HepG2 (cell line): Measurements from ENCODE around the gene CFAP210. TPM values are rescaled to one million over a fixed set of nuclear protein-coding genes. Genes with fewer than 3 reads are reported as not detected.

Experiments used
- ATAC-seq: fragments of 200-7000 bp; cut with Tn5 transposase; 3 replicates; pipeline ENCODE4 v1.9.1; 2020; ENCODE audit warnings: mild to moderate bottlenecking, moderate library complexity
- BruUV-seq: library from RNA; stranded (reverse); fragments of 400-500 nt; replicated peaks from 2 replicates; lab custom pipeline; 2021; lab: Mats Ljungman, UMichigan
- CTCF ChIA-PET: fragments of 300-600 bp; formaldehyde crosslinking; extraction: SDS; loops from one replicate; lab custom pipeline; 2021; ENCODE audit warnings: low total read pairs, inconsistent platforms, low intra/inter-chr PET ratio; lab: Yijun Ruan, JAX
- POLR2A ChIA-PET: fragments of 350-600 bp; sonication (Branson Sonifier 250); formaldehyde crosslinking; loops from one replicate; lab custom pipeline; 2020; ENCODE audit warnings: antibody characterized with exemption, inconsistent platforms; lab: Yijun Ruan, JAX
- DNase-seq: peaks from one replicate; pipeline ENCODE4 v3.0.0-alpha.2; 2015; ENCODE audit warnings: low spot score
- FAIRE-seq: peaks from 3 replicates; lab custom pipeline; 2011; peaks lifted over from hg19 to GRCh38; lab: Jason Lieb, UNC
- H2AFZ ChIP-seq: one replicate; pipeline ENCODE4 v1.6.1; 2011; ENCODE audit warnings: low read length, inconsistent platforms
- H3K27ac ChIP-seq: fragments of 300-600 bp; 3 replicates; pipeline ENCODE4 v1.8.0; 2011; ENCODE audit warnings: mixed run types, mild to moderate bottlenecking, mixed read lengths, low read length, inconsistent platforms; ENCODE audit not compliant: insufficient read depth; ENCODE audit errors: extremely low read length
- H3K27me3 ChIP-seq, 2 experiments: fragments of 200-600 bp in 1 of 2; 2 replicates in 1 of 2; 3 replicates in 1 of 2; pipeline versions ENCODE4 v1.6.0 to v1.8.0; 2011; ENCODE audit warnings: low read length in 2 of 2, mild to moderate bottlenecking in 2 of 2, moderate library complexity in 2 of 2, inconsistent platforms in 1 of 2; ENCODE audit not compliant: insufficient read depth in 2 of 2, control insufficient read depth in 1 of 2
- H3K36me3 ChIP-seq, 2 experiments: fragments of 200-600 bp in 1 of 2; replicated peaks in 1 of 2; 2 replicates in 1 of 2; 3 replicates in 1 of 2; pipeline versions ENCODE4 v1.5.1 to v1.8.0; 2011; ENCODE audit warnings: low read length in 2 of 2, inconsistent platforms in 1 of 2; ENCODE audit not compliant: insufficient read depth in 2 of 2, control insufficient read depth in 1 of 2
- H3K4me1 ChIP-seq: 2 replicates; pipeline ENCODE4 v1.5.1; 2012; ENCODE audit warnings: low read length, inconsistent platforms; ENCODE audit not compliant: insufficient read depth
- H3K4me2 ChIP-seq: 2 replicates; pipeline ENCODE4 v1.6.0; 2011; ENCODE audit warnings: low read depth, low read length, inconsistent platforms
- H3K4me3 ChIP-seq, 3 experiments: fragments of 200-600 bp in 1 of 3; sonication (generic), shearing (Covaris generic) in 1 of 3; replicated peaks in 1 of 3; 2 replicates each; pipeline ENCODE4 v1.5.1; 2011 to 2016; ENCODE audit warnings: low read length in 3 of 3, inconsistent platforms in 2 of 3, low read depth in 2 of 3, mild to moderate bottlenecking in 2 of 3, control low read depth in 1 of 3, mixed read lengths in 1 of 3; ENCODE audit not compliant: insufficient read depth in 1 of 3
- H3K79me2 ChIP-seq: one replicate; pipeline ENCODE4 v1.6.1; 2011; ENCODE audit warnings: low read length, inconsistent platforms; ENCODE audit not compliant: insufficient read depth
- H3K9ac ChIP-seq: 2 replicates; pipeline ENCODE4 v1.6.0; 2011; ENCODE audit warnings: mild to moderate bottlenecking, low read depth, low read length, inconsistent platforms; ENCODE audit not compliant: insufficient read depth
- H3K9me3 ChIP-seq: 2 replicates; pipeline ENCODE4 v1.5.1; 2012; ENCODE audit warnings: mild to moderate bottlenecking, low read length
- H4K20me1 ChIP-seq: 2 replicates; pipeline ENCODE4 v1.6.0; 2011; ENCODE audit warnings: inconsistent platforms, mild to moderate bottlenecking, low read length, moderate library complexity; ENCODE audit not compliant: insufficient read depth
- ELF3 ChIP-seq: IDR thresholded peaks from 2 replicates; pipeline ENCODE4 v1.6.1; 2016; ENCODE audit warnings: missing genetic modification reagents, missing compliant biosample characterization
- ESRRA ChIP-seq: sonication (generic); formaldehyde crosslinking; IDR thresholded peaks from 2 replicates; pipeline ENCODE4 v1.5.1; 2020; ENCODE audit warnings: mild to moderate bottlenecking, low read depth, missing genetic modification reagents
- HMGXB4 ChIP-seq, 2 experiments: sonication (generic) in 1 of 2; formaldehyde crosslinking in 1 of 2; IDR thresholded peaks; 2 replicates each; pipeline versions ENCODE4 v1.4.0 to v1.6.1; 2018 to 2020; ENCODE audit warnings: missing genetic modification reagents in 2 of 2, borderline replicate concordance in 1 of 2, low read depth in 1 of 2, mild to moderate bottlenecking in 1 of 2, missing biosample characterization in 1 of 2
- HNF1A ChIP-seq, 2 experiments: sonication (generic) in 1 of 2; formaldehyde crosslinking in 1 of 2; IDR thresholded peaks; 2 replicates each; pipeline versions ENCODE4 v1.4.0 to v1.6.1; 2016 to 2020; ENCODE audit warnings: borderline replicate concordance in 1 of 2, low read depth in 1 of 2, mild to moderate bottlenecking in 1 of 2, missing genetic modification reagents in 1 of 2
- TP53 ChIP-seq: sonication (generic); formaldehyde crosslinking; conservative IDR thresholded peaks from 2 replicates; pipeline ENCODE4 v1.4.0; 2020; ENCODE audit warnings: missing genetic modification reagents
- ZNF432 ChIP-seq: sonication (generic); formaldehyde crosslinking; IDR thresholded peaks from 2 replicates; pipeline ENCODE4 v1.5.0; 2020; ENCODE audit warnings: missing genetic modification reagents, mild to moderate bottlenecking, borderline replicate concordance
- ZNF816 ChIP-seq: sonication (generic); formaldehyde crosslinking; IDR thresholded peaks from 2 replicates; pipeline ENCODE4 v1.8.0; 2022; ENCODE audit warnings: missing genetic modification reagents, mild to moderate bottlenecking, borderline replicate concordance
- WGBS: methylation state at CpG from one replicate; pipeline ENCODE4 v1.1.6; 2017; ENCODE audit warnings: low lambda C conversion rate; 5-methylcytosine and 5-hydroxymethylcytosine counted together
- in situ Hi-C: cut with HindIII; loops from 2 replicates; pipeline ENCODE4 v1.10.0; 2017; ENCODE audit warnings: low pct_unique_long_range_greater_than_20kb; ENCODE audit not compliant: extremely low pct_ligation_motif_present
- intact Hi-C: fragments of 100-400 bp; cut with micrococcal nuclease; formaldehyde crosslinking; loops from one replicate; pipeline ENCODE4 v1.10.0; 2022; ENCODE audit not compliant: unreplicated experiment
- polyA plus RNA-seq, 8 experiments: library from polyadenylated mRNA; depleted of rRNA in 3 of 8; stranded (reverse) in 7 of 8; unstranded in 1 of 8; fragments of >200 nt; fragmentation: Illumina TruSeq in 4 of 8; extraction: Trizol in 4 of 8; gene quantifications; 2 replicates each; pipeline versions ENCODE4 v1.2.1 to v1.2.3, GENCODE V29; 2011 to 2016; ENCODE audit warnings: low read depth in 4 of 8, missing spikeins in 1 of 8, mixed read lengths in 1 of 8; ENCODE audit not compliant: insufficient read depth in 1 of 8
- total RNA-seq, 5 experiments: library from RNA; depleted of rRNA; stranded (reverse); fragments of >200 nt; fragmentation: Illumina TruSeq; extraction: Trizol; gene quantifications; 2 replicates each; pipeline ENCODE4 v1.2.3, GENCODE V29; 2016; ENCODE audit warnings: low read depth in 1 of 5

The CFAP210 gene
- total and polyA plus RNA-seq, 2 of the 13 experiments (the other 11 are each of a cell fraction or from before 2014, with no cell fraction given), result 0.18 TPM; not detected in 1

- TF ChIP-seq HMGXB4 (CRISPR knock-in tag; IDR thresholded peaks at IDR 0.05; ENCODE audit: borderline replicate concordance in 1 of 2, low read depth in 1 of 2), result 0 out of 4 replicates have a peak, but pooled peaks of 1 of the 2 experiments have one; percentile 28
- no peak; the same call in 1 of the 2 replicates for TF ChIP-seq ELF3
These were observed 845 bp downstream of the CFAP210 start (continued) for GRCh38 chr2:169693360-169693759.

- Histone ChIP-seq H3K36me3 (0 out of 5 replicates have a peak, but pooled peaks cover 0 to 1% of the 10 kb centered on the region in 2 experiments), H3K9ac (no peak overlapping the region), H3K4me1 (peaks cover 40% of the 10 kb centered on the region), H3K9me3 (no peaks in the 10 kb centered on the region), H4K20me1 (no peaks in the 10 kb centered on the region), H3K4me3 (no peak overlapping the region), H3K79me2 (peaks cover 16% of the 10 kb centered on the region), H3K27me3 (no peaks in the 10 kb centered on the region; a peak in 1 of 5 replicates), H2AFZ (peak overlapping the region; percentile 62), H3K4me2 (no peak overlapping the region; the same call in 1 of the 2 replicates), H3K27ac (no peak overlapping the region)
- in situ Hi-C loops (no loop called here), intact Hi-C loops (no loop called here)
- BruUV-seq, result no TSS peak
- ATAC-seq (no peak), DNase-seq (no peak), FAIRE-seq (no peak)
- ChIA-PET CTCF (interaction anchor here (0.6 kb wide), 1 partner anchor 41 kb away, joined by 3 read pairs; the partner anchor contains the start of gene KLHL23), POLR2A (interaction anchor here (0.9 to 2.6 kb wide), 2 partner anchors 9 kb away, joined by 3 to 19 read pairs; no protein-coding TSS in a partner anchor)
- 13% methylated on average over 3 of the region's 3 CpGs for WGBS
- TF ChIP-seq ESRRA (CRISPR knock-in tag), result no peak
- TF ChIP-seq ZNF816 (CRISPR knock-in tag), result no peak
- TF ChIP-seq ZNF432 (CRISPR knock-in tag), result no peak
- no peak for TF ChIP-seq HNF1A (IDR thresholded peaks at IDR 0.05; ENCODE audit: low read depth)
- TF ChIP-seq HNF1A (CRISPR knock-in tag; IDR thresholded peaks at IDR 0.05; ENCODE audit: borderline replicate concordance), result no peak
- no peak for TF ChIP-seq TP53 (CRISPR knock-in tag)
These were observed 1.5 kb downstream of the CFAP210 start for GRCh38 chr2:169692718-169693117.
